ENCODE measurements around the gene PHF23. TPM values are rescaled to one million over a fixed set of nuclear protein-coding genes. Genes with fewer than 3 reads are reported as not detected.

Gene PHF23
- total RNA-seq, 1 experiment from 2014 or later, result 85.1 TPM

DNA sequence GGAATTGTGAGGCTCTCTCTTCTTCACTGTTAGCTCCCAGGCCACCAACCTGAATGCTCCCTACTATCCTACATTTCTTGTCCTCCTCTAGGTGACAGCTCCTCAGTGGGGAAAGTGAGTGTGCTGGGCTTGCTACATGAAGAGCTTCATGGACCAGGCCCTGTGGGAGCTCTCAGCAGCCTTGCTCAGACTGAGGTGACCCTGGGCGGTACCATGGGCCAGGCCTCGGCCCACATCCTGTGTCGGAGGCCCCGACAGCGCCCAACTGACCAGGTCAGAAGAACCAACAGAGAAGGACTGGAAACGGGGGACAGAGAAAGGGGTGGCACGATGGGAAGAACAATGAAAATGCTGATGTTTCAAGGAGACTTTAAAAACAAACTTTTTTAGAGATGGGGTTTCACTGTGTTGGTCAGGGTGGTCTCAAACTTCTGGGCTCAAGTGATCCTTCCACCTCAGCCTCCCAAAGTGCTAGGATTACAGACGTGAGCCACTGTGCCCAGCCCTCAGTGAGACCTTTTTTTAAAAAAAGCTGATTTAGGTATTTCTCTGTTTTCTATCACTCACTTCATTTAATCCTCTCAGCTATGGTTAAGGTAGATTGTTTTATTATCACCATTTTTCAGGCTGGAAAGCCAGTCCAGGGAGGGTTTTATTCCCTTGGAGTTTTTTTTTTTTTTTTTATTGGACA lies 17.7 kb upstream of the PHF23 start:
- no TSS peak for BruUV-seq (replicated peaks)
- intact Hi-C loops (cut with micrococcal nuclease; ENCODE audit: unreplicated experiment), result no loop called here
- POLR2A ChIA-PET (ENCODE audit: low non-redundant PET), result no interaction called here

DNA sequence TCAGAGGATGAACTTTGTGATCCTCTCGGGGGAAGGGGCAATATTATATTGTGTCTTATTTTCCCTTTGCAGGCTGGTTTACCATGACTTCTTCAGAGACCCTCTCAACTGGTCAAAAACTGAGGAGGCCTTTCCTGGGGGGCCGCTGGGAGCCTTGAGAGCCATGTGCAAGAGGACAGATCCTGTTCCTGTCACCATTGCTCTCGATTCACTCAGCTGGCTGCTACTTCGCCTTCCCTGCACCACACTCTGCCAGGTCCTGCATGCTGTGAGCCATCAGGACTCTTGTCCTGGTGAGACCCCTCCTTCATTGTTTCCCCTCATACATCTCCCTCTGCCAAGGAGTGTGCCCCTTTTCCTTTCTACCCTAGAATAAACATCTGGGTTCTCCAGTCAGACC lies 15.3 kb upstream of the PHF23 start:
- H3K27me3 ChIP-seq (replicated peaks; ENCODE audit: insufficient read depth, low read depth, low read length, poor library complexity), result no peaks in the 10 kb centered on the region
- no peak overlapping the region for H3K4me3 ChIP-seq (ENCODE audit: low read depth, low read length, poor library complexity, severe bottlenecking)
- no TSS peak for BruUV-seq (replicated peaks)
- CTCF ChIA-PET, result no interaction called here
- TF ChIP-seq, protein P1, sequence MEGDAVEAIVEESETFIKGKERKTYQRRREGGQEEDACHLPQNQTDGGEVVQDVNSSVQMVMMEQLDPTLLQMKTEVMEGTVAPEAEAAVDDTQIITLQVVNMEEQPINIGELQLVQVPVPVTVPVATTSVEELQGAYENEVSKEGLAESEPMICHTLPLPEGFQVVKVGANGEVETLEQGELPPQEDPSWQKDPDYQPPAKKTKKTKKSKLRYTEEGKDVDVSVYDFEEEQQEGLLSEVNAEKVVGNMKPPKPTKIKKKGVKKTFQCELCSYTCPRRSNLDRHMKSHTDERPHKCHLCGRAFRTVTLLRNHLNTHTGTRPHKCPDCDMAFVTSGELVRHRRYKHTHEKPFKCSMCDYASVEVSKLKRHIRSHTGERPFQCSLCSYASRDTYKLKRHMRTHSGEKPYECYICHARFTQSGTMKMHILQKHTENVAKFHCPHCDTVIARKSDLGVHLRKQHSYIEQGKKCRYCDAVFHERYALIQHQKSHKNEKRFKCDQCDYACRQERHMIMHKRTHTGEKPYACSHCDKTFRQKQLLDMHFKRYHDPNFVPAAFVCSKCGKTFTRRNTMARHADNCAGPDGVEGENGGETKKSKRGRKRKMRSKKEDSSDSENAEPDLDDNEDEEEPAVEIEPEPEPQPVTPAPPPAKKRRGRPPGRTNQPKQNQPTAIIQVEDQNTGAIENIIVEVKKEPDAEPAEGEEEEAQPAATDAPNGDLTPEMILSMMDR (conservative IDR thresholded peaks at IDR 0.05; ENCODE audit: low read depth, low read length), result no peak
- TF ChIP-seq EZH2 (IDR thresholded peaks at IDR 0.05; ENCODE audit: borderline replicate concordance, low read depth, low read length, poor library complexity, severe bottlenecking), result no peak
- H3K36me3 ChIP-seq (ENCODE audit: insufficient read depth, low read length, poor library complexity, severe bottlenecking), result peaks cover 26% of the 10 kb centered on the region
- DNase-seq (ENCODE audit: low spot score), result no peak
- POLR2A ChIA-PET (ENCODE audit: low non-redundant PET), result no interaction called here
- H3K27ac ChIP-seq (ENCODE audit: low read depth, low read length, poor library complexity, severe bottlenecking), result no peak overlapping the region
- intact Hi-C loops (cut with micrococcal nuclease; ENCODE audit: unreplicated experiment), result loop anchor here (5.0 kb wide), 1 partner anchor 53 kb away; the partner anchor contains the start of gene EIF5A
- H3K9me3 ChIP-seq (ENCODE audit: low read depth, low read length, poor library complexity, severe bottlenecking), result no peaks in the 10 kb centered on the region
- H3K4me1 ChIP-seq (ENCODE audit: insufficient read depth, low read length, poor library complexity, severe bottlenecking), result peaks cover 21% of the 10 kb centered on the region

More for the DNA sequence above, 17.7 kb upstream of the PHF23 start:
- H3K27ac ChIP-seq (ENCODE audit: low read depth, low read length, poor library complexity, severe bottlenecking), result no peak overlapping the region
- TF ChIP-seq, protein P1 (conservative IDR thresholded peaks at IDR 0.05; ENCODE audit: low read depth, low read length), result no peak
- H3K4me1 ChIP-seq (ENCODE audit: insufficient read depth, low read length, poor library complexity, severe bottlenecking), result peaks cover 15% of the 10 kb centered on the region
- H3K4me3 ChIP-seq (ENCODE audit: low read depth, low read length, poor library complexity, severe bottlenecking), result no peak overlapping the region
- H3K36me3 ChIP-seq (ENCODE audit: insufficient read depth, low read length, poor library complexity, severe bottlenecking), result peaks cover 26% of the 10 kb centered on the region
- no peaks in the 10 kb centered on the region for H3K9me3 ChIP-seq (ENCODE audit: low read depth, low read length, poor library complexity, severe bottlenecking)
- DNase-seq (ENCODE audit: low spot score), result no peak
- no peaks in the 10 kb centered on the region for H3K27me3 ChIP-seq (replicated peaks; ENCODE audit: insufficient read depth, low read depth, low read length, poor library complexity)
- CTCF ChIA-PET, result interaction anchor here (0.6 kb wide), 1 partner anchor 100 kb away, joined by 3 read pairs; no protein-coding TSS in a partner anchor

DNA sequence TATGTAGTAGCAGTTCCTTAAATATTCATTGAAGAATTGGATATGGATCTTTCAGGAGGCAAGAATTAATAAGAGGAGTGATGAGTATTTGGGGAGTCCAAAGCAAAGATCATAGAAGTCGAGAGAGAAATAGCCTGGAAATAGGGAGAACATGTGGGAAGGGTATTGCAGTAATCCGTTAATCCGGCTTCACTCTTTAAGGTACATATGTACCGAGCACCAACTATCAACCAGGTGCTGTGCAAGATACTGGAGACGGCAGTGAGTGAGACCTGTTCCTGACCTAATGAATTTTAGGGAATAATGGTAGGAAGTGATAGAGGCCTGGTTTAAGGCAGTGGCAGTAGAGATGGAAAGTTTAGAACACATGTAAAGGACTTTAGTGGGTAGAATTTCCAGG lies 13.8 kb upstream of the PHF23 start:
- Histone ChIP-seq H3K4me1 (ENCODE audit: insufficient read depth, low read length, poor library complexity, severe bottlenecking) (peaks cover 17% of the 10 kb centered on the region), H3K4me3 (ENCODE audit: low read depth, low read length, poor library complexity, severe bottlenecking) (peak overlapping the region; percentile 74), H3K9me3 (ENCODE audit: low read depth, low read length, poor library complexity, severe bottlenecking) (no peaks in the 10 kb centered on the region), H3K27me3 (replicated peaks; ENCODE audit: insufficient read depth, low read depth, low read length, poor library complexity) (no peaks in the 10 kb centered on the region), H3K27ac (ENCODE audit: low read depth, low read length, poor library complexity, severe bottlenecking) (peak overlapping the region; percentile 98), H3K36me3 (ENCODE audit: insufficient read depth, low read length, poor library complexity, severe bottlenecking) (peaks cover 17% of the 10 kb centered on the region)
- no peak for DNase-seq (ENCODE audit: low spot score)
- no TSS peak for BruUV-seq (replicated peaks)
- TF ChIP-seq EZH2 (IDR thresholded peaks at IDR 0.05; ENCODE audit: borderline replicate concordance, low read depth, low read length, poor library complexity, severe bottlenecking), result no peak
- TF ChIP-seq, protein P1 (conservative IDR thresholded peaks at IDR 0.05; ENCODE audit: low read depth, low read length), result no peak
- intact Hi-C loops (cut with micrococcal nuclease; ENCODE audit: unreplicated experiment), result loop anchor here (5.0 kb wide), 1 partner anchor 54 kb away; the partner anchor contains the start of gene EIF5A
- ChIA-PET POLR2A (ENCODE audit: low non-redundant PET) (no interaction called here), CTCF (no interaction called here)

Measured in A673 (cell line).